Measurements from ENCODE around the gene ODC1.

Gene ODC1

DNA sequence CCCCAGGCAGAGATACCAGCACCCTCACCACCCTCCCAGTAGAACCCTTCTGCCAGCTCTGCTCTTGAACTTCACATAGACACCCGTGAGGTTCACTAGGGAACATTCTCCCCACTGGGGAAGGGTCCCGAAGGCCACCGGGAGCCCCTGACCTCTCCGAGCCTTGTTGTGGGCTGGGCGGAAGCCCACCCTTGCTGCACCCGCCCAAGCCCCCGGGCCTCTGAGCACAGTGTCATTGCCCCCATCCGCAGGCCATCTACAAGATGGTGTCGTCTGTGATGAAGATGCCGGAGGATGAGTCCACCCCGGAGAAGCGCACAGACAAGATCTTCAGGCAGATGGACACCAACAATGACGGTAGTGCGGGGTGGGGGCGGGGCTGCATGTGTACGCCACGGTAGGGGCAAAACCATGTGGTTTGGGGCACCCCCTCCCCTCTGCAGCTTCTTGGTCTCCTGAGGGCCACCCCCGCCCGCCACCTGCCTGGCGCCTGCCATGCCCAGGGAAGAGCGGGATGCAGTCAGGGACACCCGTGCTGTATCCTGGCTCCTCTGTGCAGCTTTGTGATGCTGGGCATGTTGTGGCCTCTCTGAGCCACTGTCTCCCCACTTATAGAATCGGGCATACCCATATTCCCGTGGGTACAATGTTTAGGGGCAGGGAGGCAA is 25.3 kb downstream of the ODC1 start:
- in situ Hi-C loops (cut with MboI; ENCODE audit: low sequenced_read_pairs) = no loop called here

DNA sequence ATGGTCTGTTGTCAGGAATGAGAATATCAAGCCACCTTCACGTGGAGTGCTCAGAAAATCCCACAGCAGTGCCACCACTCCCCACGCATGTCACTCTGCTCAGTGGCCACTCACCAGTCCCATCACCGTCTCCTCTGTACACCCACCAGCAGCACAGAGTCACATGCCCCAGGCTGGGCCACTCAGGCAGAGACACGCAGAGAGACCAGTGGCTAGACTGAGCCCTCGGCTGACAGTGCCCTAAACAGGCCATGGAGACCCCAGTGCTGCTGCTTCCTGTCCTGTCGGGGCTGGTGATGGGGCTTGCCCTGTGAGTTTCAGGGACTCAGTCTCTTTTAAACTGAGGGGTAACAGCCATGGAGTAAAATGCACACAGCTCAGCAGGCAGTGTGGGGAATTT is 25.9 kb downstream of the ODC1 start:
- in situ Hi-C loops (cut with MboI; ENCODE audit: low sequenced_read_pairs) = no loop called here

DNA sequence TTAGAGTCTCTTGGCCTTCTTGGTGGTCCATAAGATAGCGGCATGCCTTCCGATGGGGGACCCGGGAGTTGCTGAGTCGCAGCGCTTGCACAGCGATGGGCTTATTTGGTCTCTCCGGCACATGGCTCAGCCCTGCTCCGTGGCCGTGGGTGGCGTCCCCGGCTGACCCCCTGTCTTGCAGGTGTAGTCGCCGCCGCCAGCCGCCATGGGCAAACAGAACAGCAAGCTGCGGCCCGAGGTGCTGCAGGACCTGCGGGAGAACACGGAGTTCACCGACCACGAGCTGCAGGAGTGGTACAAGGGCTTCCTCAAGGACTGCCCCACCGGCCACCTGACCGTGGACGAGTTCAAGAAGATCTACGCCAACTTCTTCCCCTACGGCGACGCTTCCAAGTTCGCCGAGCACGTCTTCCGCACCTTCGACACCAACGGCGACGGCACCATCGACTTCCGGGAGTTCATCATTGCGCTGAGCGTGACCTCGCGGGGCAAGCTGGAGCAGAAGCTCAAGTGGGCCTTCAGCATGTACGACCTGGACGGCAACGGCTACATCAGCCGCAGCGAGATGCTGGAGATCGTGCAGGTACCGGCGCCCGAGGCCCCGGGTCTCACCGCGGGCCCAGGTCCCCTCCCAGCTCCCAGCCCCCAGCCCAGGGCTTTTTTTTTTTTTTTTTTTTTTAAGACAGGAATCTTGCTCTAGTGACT is 28.4 kb downstream of the ODC1 start:
- in situ Hi-C loops (cut with MboI; ENCODE audit: low sequenced_read_pairs) = loop anchor here (10.0 kb wide), 1 partner anchor 285 kb away; no protein-coding TSS in a partner anchor

DNA sequence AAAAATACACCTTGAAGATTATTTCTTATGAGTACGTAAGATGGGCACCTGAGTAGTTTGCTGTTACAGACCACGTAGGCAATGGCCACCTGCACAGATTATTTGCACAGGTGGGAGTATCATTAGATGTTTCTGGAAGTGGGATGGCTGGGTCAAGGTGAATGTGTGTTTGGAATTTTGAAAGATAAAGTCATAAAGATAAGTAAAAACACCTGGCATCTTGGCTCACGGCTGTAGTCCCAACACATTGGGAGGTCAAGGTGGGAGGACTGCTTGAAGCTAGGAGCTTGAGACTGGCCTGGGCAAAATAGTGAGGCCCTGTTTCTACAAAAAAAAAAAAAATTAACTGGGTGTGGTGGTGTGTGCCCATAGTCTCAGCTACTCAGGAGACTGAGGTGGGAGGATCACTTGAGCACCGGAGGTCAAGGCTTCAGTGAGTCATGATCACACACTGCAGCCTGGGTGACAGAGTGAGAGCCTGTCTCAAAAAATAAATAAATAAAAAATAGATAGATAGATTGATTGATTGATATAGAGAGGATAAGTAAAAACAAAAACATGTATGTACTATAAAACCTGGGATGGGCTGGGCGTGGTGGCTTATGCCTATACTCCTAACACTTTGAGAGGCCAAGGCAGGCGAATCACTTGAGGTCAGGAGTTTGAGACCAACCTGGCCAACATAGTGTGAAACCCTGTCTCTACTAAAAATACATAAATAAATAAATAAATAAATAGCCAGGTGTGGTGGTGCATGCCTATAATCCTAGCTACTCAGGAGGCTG is 30.4 kb downstream of the ODC1 start:
- in situ Hi-C loops (cut with MboI; ENCODE audit: low sequenced_read_pairs) = loop anchor here (10.0 kb wide), 1 partner anchor 283 kb away; no protein-coding TSS in a partner anchor

DNA sequence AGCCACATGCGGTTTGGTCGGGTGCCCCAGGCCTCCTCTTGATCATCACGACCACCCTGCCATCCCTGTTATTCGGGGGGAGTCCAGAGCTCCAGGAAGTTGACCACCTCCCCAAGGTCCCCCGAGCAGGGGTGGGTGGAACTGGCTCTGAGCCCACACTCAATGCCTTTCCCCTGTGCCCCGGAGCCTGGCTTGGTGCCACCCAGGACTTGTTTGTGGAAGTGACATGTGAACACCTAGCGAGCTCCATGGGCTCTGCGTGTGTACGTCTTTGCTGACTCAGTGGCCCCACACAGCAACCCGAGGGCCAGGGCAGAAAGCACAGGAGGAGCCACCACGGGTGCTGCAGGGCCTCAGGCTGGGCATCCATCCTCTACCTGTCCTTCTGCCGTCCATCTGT is 32.5 kb downstream of the ODC1 start:
- in situ Hi-C loops (cut with MboI; ENCODE audit: low sequenced_read_pairs) = loop anchor here (10.0 kb wide), 1 partner anchor 281 kb away; no protein-coding TSS in a partner anchor

DNA sequence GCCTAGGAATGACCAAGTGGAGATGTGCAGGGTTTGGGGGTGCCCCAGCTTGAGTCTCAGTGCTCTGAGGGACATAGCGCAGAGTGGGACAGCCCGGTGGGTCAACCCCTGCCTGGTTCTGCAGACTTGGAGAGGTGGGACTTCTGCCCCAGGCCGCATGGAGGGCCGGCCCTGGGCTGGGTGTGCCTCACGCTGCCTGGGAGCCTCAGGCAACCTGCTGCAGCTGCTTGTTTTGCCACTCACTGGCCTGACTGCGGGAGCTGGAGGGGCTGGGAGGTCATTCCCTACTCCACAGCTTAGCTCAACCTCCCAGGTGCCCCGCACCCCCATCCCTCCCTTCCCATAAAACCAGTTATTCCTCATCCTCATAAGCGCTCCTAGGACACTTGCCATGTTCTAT is 33.1 kb downstream of the ODC1 start:
- in situ Hi-C loops (cut with MboI; ENCODE audit: low sequenced_read_pairs) = loop anchor here (10.0 kb wide), 1 partner anchor 280 kb away; no protein-coding TSS in a partner anchor

DNA sequence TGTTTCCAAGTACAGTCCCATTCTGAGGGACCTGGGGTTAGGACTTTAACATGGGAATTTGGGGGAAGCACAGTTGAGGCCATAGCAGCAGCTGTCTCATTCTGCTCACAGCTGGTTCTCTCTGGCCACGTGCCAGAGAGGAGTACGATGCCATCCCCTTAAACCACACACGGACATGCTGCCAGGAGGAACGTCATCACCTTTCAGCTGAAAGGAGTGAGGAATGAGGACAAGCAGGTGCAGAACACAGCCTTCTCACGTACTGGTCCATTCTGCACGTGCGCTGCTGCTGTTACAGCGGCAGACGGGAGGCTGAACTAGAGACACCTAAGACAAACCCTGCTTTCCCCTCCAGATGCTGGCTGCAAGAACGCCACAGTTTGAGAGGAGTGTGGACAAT is 33.5 kb downstream of the ODC1 start:
- in situ Hi-C loops (cut with MboI; ENCODE audit: low sequenced_read_pairs) = loop anchor here (10.0 kb wide), 1 partner anchor 280 kb away; no protein-coding TSS in a partner anchor

DNA sequence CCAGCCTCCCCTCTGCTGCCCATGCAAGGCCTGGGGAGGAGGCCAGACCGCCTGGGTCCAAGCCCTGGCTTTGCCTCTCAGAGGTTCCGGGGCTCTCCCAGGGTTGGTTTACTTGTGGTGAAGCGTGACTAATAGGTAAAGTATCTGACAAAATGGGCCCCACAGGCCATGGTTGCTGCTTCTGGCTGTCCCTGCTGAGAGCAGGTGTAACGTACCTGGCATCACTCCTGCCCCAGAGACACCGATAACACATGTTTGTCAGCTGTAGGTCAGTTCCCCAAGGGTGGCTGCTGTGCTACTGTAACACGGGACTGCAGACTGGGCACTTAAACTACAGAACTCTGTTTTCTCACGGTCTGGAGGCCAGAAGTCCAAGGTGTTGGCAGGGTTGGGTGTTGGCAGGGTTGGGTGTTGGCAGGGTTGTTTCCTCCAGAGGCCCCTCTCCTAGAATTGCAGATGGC is 34.1 kb downstream of the ODC1 start:
- in situ Hi-C loops (cut with MboI; ENCODE audit: low sequenced_read_pairs) = loop anchor here (10.0 kb wide), 1 partner anchor 279 kb away; no protein-coding TSS in a partner anchor

DNA sequence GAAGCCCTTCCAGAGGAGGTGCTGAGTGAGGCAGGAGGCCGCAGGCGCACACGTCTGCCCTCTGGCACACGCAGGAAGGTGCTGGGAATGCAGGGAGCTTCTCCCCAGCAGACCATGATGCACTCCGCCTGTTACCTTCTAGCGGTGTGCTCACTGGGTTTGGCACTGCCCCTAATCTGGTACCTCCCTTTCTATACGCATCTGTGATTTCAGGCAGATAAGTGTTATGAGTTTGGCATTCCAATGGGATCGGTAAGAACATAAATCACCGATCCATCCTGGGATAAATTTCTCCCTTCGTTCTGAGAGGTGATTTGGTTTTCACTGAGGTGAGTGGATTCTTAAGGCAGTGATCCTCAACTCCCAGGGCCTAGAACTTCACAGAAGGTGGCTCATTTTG is 34.6 kb downstream of the ODC1 start:
- in situ Hi-C loops (cut with MboI; ENCODE audit: low sequenced_read_pairs) = loop anchor here (10.0 kb wide), 1 partner anchor 279 kb away; no protein-coding TSS in a partner anchor

DNA sequence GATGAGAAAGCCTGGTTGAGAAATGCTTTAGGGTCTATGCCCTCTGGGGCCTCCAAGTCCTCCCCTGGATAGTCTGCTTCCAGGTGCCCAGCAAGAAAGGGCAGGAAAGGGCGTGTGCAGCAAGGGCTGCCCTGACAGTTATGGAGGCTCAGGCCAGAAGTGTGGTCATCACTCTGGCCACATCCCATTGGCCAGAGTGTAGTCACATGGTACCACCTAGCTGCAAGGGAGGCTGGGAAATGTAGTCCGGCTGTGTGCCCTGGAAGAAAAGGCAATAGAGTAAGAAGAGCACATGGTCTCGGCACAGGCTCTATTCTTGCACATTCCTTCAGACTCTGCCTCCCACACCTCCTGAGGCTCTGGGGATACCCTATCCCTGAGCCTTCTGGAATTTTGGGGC is 35.7 kb downstream of the ODC1 start:
- in situ Hi-C loops (cut with MboI; ENCODE audit: low sequenced_read_pairs) = loop anchor here (10.0 kb wide), 1 partner anchor 278 kb away; no protein-coding TSS in a partner anchor

DNA sequence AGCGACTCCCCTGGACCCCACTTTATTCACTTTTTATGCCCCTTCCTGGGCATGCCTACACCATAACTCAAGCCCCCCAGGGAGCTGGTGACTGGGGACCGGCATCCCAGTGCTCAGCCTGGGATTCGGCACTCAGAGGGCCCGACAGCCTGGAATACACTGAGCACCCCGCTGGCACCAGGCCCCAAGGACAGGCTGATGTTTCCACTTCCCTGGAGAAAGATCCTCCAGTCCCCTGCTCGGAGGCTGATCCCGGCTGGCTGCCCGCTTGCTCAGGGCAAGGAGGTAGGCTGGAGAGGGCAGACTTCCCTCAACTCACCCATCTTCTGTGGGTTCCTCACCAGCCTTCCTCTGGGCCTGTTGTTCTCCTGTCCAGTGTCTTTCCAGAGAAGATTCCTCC is 36.6 kb downstream of the ODC1 start:
- in situ Hi-C loops (cut with MboI; ENCODE audit: low sequenced_read_pairs) = loop anchor here (10.0 kb wide), 1 partner anchor 277 kb away; no protein-coding TSS in a partner anchor

DNA sequence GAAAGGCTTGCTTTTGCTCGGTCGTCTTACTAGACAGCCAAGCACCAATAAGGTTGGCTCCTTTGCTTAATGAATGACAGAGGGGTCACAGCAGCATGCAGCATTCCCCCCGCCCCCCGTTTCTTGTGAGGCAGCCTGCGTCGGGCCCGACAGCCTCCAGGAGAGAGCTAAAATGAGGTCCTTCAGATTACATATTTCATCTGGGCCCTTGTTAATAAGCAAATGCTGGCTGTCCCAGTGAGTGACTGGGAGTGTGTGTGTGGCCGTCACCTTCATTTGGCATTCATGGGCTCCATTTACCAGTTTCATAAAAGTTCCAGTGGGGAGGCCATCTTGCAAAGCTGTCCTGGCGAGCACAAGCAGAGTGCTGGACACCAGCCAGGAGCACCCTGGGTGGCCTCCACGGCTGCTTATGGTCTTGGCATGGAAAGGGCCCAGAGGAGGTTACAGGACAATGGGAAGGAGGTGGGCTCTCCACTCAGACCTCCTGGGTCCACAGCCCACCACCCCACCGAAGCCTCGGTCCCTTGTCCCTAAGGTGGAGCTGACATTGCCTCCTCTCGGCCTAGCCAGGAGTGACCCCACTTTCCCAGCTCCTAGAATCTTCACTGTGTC is 37.2 kb downstream of the ODC1 start:
- in situ Hi-C loops (cut with MboI; ENCODE audit: low sequenced_read_pairs) = loop anchor here (10.0 kb wide), 1 partner anchor 276 kb away; no protein-coding TSS in a partner anchor

DNA sequence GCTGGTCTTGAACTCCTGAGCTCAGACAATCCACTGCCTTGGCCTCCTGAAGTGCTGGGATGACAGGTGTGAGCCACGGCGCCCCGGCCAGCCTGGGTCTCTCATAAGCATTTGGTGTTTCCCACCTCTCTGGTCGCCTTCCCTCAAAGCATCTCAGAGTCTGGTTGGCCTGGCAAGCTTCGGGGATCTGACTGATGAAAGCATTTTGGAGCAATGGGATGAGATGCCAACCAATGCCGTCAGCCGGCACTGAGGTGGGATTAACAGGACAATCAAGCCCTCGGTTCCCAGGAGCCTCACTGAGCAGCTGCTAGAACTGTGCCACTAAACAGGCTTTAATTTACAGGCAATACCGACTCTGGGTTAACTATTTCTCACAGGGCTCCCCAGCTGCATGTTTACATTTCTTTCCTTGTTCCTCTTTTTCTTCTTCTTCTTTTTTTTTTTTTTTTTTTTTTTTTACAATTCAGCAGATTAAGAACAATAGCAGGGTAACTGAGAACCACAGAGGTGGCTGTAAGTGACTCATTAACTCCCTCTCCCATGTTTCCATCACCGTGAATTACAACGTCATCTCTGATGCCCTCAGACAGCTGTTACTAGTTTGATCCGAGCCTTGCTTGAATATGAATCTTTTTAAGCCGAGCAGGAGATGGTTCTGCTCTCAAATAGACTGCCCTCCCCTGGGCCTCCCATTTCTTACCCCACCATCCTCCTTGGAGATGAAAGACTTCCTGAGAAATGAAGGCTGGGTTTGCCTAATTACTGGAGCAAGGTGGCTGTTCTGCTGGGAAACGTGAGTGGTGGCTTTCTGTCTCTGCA is 37.9 kb downstream of the ODC1 start:
- in situ Hi-C loops (cut with MboI; ENCODE audit: low sequenced_read_pairs) = loop anchor here (10.0 kb wide), 1 partner anchor 275 kb away; no protein-coding TSS in a partner anchor

DNA sequence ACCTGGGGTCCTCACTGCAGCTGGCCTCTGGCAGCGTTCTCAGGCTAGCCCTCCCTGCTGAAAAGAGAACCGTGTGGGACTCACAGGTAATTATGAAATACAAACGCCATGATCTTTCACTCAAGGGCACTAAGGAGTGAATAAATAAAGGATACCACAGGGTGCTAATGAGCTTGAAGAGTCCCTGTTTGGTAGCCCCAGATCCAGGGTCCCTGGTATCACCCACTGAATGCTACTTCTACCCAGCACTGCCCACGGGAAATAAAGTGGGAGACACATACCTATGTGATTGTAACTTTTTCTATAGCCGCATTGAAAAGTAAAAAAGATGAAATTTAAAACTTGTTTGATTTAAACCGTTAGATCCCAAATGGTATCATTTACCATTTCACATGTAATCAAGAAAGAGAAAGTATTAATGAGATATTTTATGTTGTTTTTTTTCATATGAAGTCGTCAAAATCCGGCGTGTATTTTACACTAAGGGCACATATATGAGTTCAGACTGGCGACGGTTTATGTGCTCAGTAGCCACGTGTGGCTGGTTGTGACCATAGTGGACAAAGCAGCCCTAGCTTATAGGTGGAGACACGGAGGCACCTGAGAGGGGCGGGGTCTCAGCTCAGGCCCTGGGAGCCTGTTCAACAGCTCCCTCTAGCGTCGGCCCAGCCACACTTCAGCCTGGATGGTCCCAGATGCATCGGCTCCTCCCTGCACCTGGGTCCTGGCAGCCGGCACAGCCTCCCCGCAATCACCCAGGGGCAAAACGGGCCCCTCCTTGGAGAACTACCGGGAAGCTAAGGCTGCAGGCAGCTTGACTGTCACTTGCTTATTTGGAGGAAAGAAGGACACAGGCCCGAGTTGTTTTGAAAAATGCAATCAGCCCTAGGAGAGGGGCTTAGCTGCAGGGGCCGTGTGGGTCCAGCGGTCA is 39.2 kb downstream of the ODC1 start:
- in situ Hi-C loops (cut with MboI; ENCODE audit: low sequenced_read_pairs) = no loop called here

DNA sequence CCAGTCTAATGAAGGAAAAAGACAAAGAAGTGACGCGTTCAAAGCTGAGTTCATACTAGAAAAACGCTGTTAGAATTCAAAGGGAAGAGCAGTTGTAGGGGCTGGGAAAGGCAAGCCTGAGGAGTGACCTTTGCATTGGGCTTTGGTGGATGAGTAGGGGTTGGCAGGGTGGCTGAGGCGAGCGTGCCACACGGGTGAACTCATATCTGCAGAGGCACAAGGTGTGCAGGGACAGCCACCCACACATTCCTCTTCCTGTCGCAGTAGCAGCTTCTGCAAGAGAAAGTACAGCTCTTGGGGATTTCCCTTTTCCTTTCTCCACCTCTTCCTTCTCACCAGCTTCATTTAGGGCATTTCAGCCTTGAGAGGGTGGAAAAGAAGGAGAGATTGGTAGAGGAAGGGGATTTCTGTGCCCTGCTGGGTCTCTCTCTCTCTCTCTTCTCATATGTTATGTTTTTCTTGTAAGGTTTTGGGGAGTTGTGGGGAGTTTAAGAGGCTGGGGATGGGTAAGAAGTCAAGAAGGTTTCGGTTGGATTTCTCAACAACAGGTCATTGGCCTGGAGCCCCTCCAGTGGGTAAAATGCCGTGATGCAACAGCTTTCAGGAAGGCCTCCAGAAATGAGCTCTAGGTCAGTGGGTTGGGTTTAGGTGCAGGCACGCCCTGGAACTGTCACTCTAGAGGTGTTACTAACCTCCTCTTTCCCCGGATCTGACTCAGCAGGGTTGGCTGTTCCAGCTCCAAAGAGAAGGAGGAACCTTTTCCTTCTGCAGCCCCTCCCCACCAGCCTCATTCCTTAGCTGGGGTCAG is 40.1 kb downstream of the ODC1 start:
- in situ Hi-C loops (cut with MboI; ENCODE audit: low sequenced_read_pairs) = no loop called here

DNA sequence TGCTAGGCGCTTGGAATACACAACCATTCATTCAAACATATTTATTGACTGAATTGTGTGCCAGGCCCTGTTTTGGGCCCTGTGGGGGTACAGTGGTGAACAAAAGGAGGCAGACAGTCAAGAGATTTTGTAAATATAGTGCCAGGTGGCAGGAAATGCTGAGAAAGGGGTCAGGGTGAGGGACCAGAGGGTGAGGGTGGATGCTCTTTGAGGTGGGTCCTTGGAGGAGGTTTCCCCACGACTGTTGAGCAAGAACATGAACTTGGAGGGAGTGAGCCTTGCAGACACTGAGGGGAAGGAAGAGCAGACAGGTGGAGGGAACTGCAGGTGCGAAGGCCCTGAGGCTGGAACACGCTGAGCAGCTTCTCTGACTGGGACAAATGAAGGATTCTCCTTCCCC is 40.7 kb downstream of the ODC1 start:
- in situ Hi-C loops (cut with MboI; ENCODE audit: low sequenced_read_pairs) = no loop called here

DNA sequence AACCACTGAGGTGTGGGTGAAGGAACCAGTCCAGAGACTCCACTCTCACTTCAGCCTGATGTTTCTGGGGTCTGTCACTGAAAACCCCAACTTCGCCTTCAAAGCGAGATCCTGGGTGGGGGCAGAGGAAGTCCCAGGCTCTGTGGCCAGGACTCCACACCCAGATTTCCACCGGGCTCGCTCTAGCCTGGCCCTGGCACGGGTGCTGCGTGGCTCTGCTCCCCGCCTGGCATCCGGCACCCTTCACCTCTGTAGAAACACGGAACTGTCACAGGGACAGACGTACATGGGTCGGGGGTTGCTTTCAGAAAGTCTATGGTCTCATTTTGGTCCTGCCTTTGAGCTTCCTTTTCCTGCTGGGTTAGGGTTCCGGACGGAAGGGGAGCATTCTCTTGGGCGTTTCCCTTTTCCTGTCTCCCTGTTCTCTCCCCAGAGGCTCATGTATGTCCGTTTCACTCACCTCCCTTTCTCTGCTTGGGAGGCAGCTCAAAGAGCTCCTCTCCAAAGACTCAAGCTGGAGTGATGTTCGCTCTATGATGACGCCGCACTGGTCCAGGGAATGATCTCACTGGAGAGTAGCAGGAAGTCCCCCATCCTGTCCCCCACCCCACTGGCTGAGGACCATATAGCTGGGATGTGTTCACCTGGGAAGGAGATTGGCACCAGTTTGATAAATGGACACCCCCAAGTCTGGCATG is 41.5 kb downstream of the ODC1 start:
- in situ Hi-C loops (cut with MboI; ENCODE audit: low sequenced_read_pairs) = no loop called here
